Parathyroid adenoma (tissue), 2 donors: Measurements from ENCODE around the gene CNTN5.

Experiments
- H2AFZ ChIP-seq: fragments of 300-600 bp; sonication (generic); one replicate; pipeline ENCODE4 v1.7.0; 2017; ENCODE audit warnings: antibody characterized with exemption, mild to moderate bottlenecking
- H3K27ac ChIP-seq: fragments of 300-600 bp; sonication (generic); one replicate; pipeline ENCODE4 v1.7.0; 2017
- H3K27me3 ChIP-seq: fragments of 300-600 bp; sonication (generic); one replicate; pipeline ENCODE4 v1.7.0; 2017; ENCODE audit warnings: low read length; ENCODE audit not compliant: control insufficient read depth, insufficient read depth
- H3K36me3 ChIP-seq: fragments of 300-600 bp; sonication (generic); one replicate; pipeline ENCODE4 v1.7.0; 2017; ENCODE audit warnings: low read length; ENCODE audit not compliant: control insufficient read depth, insufficient read depth
- H3K4me1 ChIP-seq: fragments of 300-600 bp; sonication (generic); one replicate; pipeline ENCODE4 v1.7.0; 2017; ENCODE audit warnings: control low read depth
- H3K4me2 ChIP-seq: fragments of 300-600 bp; sonication (generic); one replicate; pipeline ENCODE4 v1.7.0; 2017; ENCODE audit warnings: low read length
- H3K4me3 ChIP-seq: fragments of 300-600 bp; sonication (generic); one replicate; pipeline ENCODE4 v1.7.0; 2017; ENCODE audit warnings: low read depth, low read length
- H3K79me2 ChIP-seq: fragments of 300-600 bp; sonication (generic); one replicate; pipeline ENCODE4 v1.7.0; 2017; ENCODE audit warnings: control low read depth
- H3K9ac ChIP-seq: fragments of 300-600 bp; sonication (generic); one replicate; pipeline ENCODE4 v1.7.0; 2017; ENCODE audit warnings: mild to moderate bottlenecking
- H3K9me3 ChIP-seq: fragments of 300-600 bp; sonication (generic); one replicate; pipeline ENCODE4 v1.7.0; 2017; ENCODE audit warnings: low read length; ENCODE audit not compliant: control insufficient read depth
- CTCF ChIP-seq: fragments of 300-600 bp; sonication (generic); IDR thresholded peaks from one replicate; pipeline ENCODE4 v1.7.0; 2017; ENCODE audit warnings: antibody characterized with exemption, mild to moderate bottlenecking
- donor health status: primary hyperparathyroidism.

The CNTN5 gene

GRCh38 chr11:99522467-99523173, 501.9 kb downstream of the CNTN5 start:
- H3K27me3 ChIP-seq = no peaks in the 10 kb centered on the region
- no peak overlapping the region for H2AFZ ChIP-seq
- no peaks in the 10 kb centered on the region for H3K36me3 ChIP-seq
- no peaks in the 10 kb centered on the region for H3K9me3 ChIP-seq
- no peak for TF ChIP-seq CTCF
- no peak overlapping the region for H3K27ac ChIP-seq
- H3K4me3 ChIP-seq = no peak overlapping the region
- no peak overlapping the region for H3K4me2 ChIP-seq
- no peak overlapping the region for H3K9ac ChIP-seq
- no peaks in the 10 kb centered on the region for H3K4me1 ChIP-seq
- H3K79me2 ChIP-seq = no peaks in the 10 kb centered on the region

- no peak overlapping the region for H3K27ac ChIP-seq
- H3K4me3 ChIP-seq = no peak overlapping the region
- H3K9ac ChIP-seq = no peak overlapping the region
- no peaks in the 10 kb centered on the region for H3K4me1 ChIP-seq
- no peak overlapping the region for H3K4me2 ChIP-seq
- no peaks in the 10 kb centered on the region for H3K27me3 ChIP-seq
- H2AFZ ChIP-seq = no peak overlapping the region
- no peak for TF ChIP-seq CTCF
- no peaks in the 10 kb centered on the region for H3K36me3 ChIP-seq
- no peaks in the 10 kb centered on the region for H3K79me2 ChIP-seq
- H3K9me3 ChIP-seq = no peaks in the 10 kb centered on the region
Measured at GRCh38 chr11:99531468-99531867, 510.7 kb downstream of the CNTN5 start.

- no peak for TF ChIP-seq CTCF
- no peak overlapping the region for H2AFZ ChIP-seq
- H3K9me3 ChIP-seq = no peaks in the 10 kb centered on the region
- no peaks in the 10 kb centered on the region for H3K79me2 ChIP-seq
- no peaks in the 10 kb centered on the region for H3K27me3 ChIP-seq
- no peak overlapping the region for H3K4me3 ChIP-seq
- H3K4me1 ChIP-seq = no peaks in the 10 kb centered on the region
- no peaks in the 10 kb centered on the region for H3K36me3 ChIP-seq
- no peak overlapping the region for H3K27ac ChIP-seq
- no peak overlapping the region for H3K9ac ChIP-seq
- no peak overlapping the region for H3K4me2 ChIP-seq
Measured at GRCh38 chr11:99534812-99535211, 514.1 kb downstream of the CNTN5 start.

- no peak overlapping the region for H3K9ac ChIP-seq
- no peaks in the 10 kb centered on the region for H3K36me3 ChIP-seq
- H3K4me3 ChIP-seq = no peak overlapping the region
- H3K4me2 ChIP-seq = no peak overlapping the region
- no peak overlapping the region for H2AFZ ChIP-seq
- H3K27me3 ChIP-seq = no peaks in the 10 kb centered on the region
- TF ChIP-seq CTCF = no peak
- no peak overlapping the region for H3K27ac ChIP-seq
- H3K4me1 ChIP-seq = no peaks in the 10 kb centered on the region
- no peaks in the 10 kb centered on the region for H3K79me2 ChIP-seq
- H3K9me3 ChIP-seq = no peaks in the 10 kb centered on the region
Measured at GRCh38 chr11:99535406-99535805, 514.7 kb downstream of the CNTN5 start.

DNA sequence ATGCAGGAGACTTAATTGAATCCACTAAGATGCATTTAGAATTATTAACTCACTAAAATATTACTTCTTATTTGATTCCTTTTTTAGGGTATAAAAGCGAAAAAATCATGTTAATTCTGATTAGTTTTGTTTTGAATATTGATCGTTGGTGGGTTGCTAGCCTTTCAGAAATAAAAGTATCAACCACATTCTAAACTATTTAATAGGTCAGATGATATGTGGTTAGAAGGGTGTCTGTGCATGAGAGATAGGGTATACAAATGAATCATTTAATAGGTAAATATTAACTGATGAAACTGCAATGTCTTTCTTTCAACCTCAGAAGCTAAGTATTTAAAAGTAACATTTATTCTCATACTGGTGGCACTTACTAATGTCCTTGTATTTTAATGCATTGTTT, 515.1 kb downstream of the CNTN5 start:
- no peaks in the 10 kb centered on the region for H3K9me3 ChIP-seq
- H3K27me3 ChIP-seq = no peaks in the 10 kb centered on the region
- TF ChIP-seq CTCF = no peak
- no peak overlapping the region for H2AFZ ChIP-seq
- H3K27ac ChIP-seq = no peak overlapping the region
- no peak overlapping the region for H3K9ac ChIP-seq
- no peaks in the 10 kb centered on the region for H3K36me3 ChIP-seq
- H3K4me2 ChIP-seq = no peak overlapping the region
- no peaks in the 10 kb centered on the region for H3K4me1 ChIP-seq
- H3K4me3 ChIP-seq = no peak overlapping the region
- H3K79me2 ChIP-seq = no peaks in the 10 kb centered on the region
